ENCODE measurements around the gene ACCSL.

ACCSL gene

GRCh38 chr11:44010789-44011251, 37.0 kb upstream of the ACCSL start:
- no peak overlapping the region for H3K4me3 ChIP-seq (ENCODE audit: low read length)
- H3K27me3 ChIP-seq (ENCODE audit: control insufficient read depth, insufficient read depth, low read length): no peaks in the 10 kb centered on the region
- H3K27ac ChIP-seq (ENCODE audit: low read depth, low read length): no peak overlapping the region
- H3K9ac ChIP-seq (ENCODE audit: low read length): no peak overlapping the region
- H3K4me1 ChIP-seq (ENCODE audit: control insufficient read depth, insufficient read depth, low read length): no peaks in the 10 kb centered on the region
- H3K36me3 ChIP-seq (ENCODE audit: control insufficient read depth, insufficient read depth, low read length): no peaks in the 10 kb centered on the region

- Histone ChIP-seq H3K4me1 (ENCODE audit: control insufficient read depth, insufficient read depth, low read length) (no peaks in the 10 kb centered on the region), H3K36me3 (ENCODE audit: control insufficient read depth, insufficient read depth, low read length) (no peaks in the 10 kb centered on the region), H3K27ac (ENCODE audit: low read depth, low read length) (no peak overlapping the region)
Measured at GRCh38 chr11:44011797-44012196, 36.0 kb upstream of the ACCSL start.

GRCh38 chr11:44014968-44015623, 32.7 kb upstream of the ACCSL start:
- Histone ChIP-seq H3K9ac (ENCODE audit: low read length) (no peak overlapping the region), H3K27me3 (ENCODE audit: control insufficient read depth, insufficient read depth, low read length) (no peaks in the 10 kb centered on the region), H3K27ac (ENCODE audit: low read depth, low read length) (no peak overlapping the region), H3K4me3 (ENCODE audit: low read length) (no peak overlapping the region), H3K36me3 (ENCODE audit: control insufficient read depth, insufficient read depth, low read length) (no peaks in the 10 kb centered on the region), H3K4me1 (ENCODE audit: control insufficient read depth, insufficient read depth, low read length) (no peaks in the 10 kb centered on the region)

More at GRCh38 chr11:44011797-44012196, 36.0 kb upstream of the ACCSL start:
- Histone ChIP-seq H3K4me3 (ENCODE audit: low read length) (no peak overlapping the region), H3K27me3 (ENCODE audit: control insufficient read depth, insufficient read depth, low read length) (no peaks in the 10 kb centered on the region), H3K9ac (ENCODE audit: low read length) (no peak overlapping the region)

GRCh38 chr11:44015624-44016007, 32.2 kb upstream of the ACCSL start:
- Histone ChIP-seq H3K4me1 (ENCODE audit: control insufficient read depth, insufficient read depth, low read length) (no peaks in the 10 kb centered on the region), H3K4me3 (ENCODE audit: low read length) (no peak overlapping the region), H3K36me3 (ENCODE audit: control insufficient read depth, insufficient read depth, low read length) (no peaks in the 10 kb centered on the region), H3K9ac (ENCODE audit: low read length) (no peak overlapping the region), H3K27me3 (ENCODE audit: control insufficient read depth, insufficient read depth, low read length) (no peaks in the 10 kb centered on the region), H3K27ac (ENCODE audit: low read depth, low read length) (no peak overlapping the region)

- no peak overlapping the region for H3K27ac ChIP-seq (ENCODE audit: low read depth, low read length)
- H3K9ac ChIP-seq (ENCODE audit: low read length): no peak overlapping the region
Measured at GRCh38 chr11:44016131-44016530, 31.6 kb upstream of the ACCSL start.

GRCh38 chr11:44016546-44017442, 31.0 kb upstream of the ACCSL start:
- no peak overlapping the region for H3K27ac ChIP-seq (ENCODE audit: low read depth, low read length)
- H3K9ac ChIP-seq (ENCODE audit: low read length): no peak overlapping the region
- no peaks in the 10 kb centered on the region for H3K36me3 ChIP-seq (ENCODE audit: control insufficient read depth, insufficient read depth, low read length)
- H3K4me1 ChIP-seq (ENCODE audit: control insufficient read depth, insufficient read depth, low read length): no peaks in the 10 kb centered on the region
- no peaks in the 10 kb centered on the region for H3K27me3 ChIP-seq (ENCODE audit: control insufficient read depth, insufficient read depth, low read length)
- no peak overlapping the region for H3K4me3 ChIP-seq (ENCODE audit: low read length)

More at GRCh38 chr11:44016131-44016530, 31.6 kb upstream of the ACCSL start:
- Histone ChIP-seq H3K27me3 (ENCODE audit: control insufficient read depth, insufficient read depth, low read length) (no peaks in the 10 kb centered on the region), H3K4me1 (ENCODE audit: control insufficient read depth, insufficient read depth, low read length) (no peaks in the 10 kb centered on the region), H3K4me3 (ENCODE audit: low read length) (no peak overlapping the region), H3K36me3 (ENCODE audit: control insufficient read depth, insufficient read depth, low read length) (no peaks in the 10 kb centered on the region)

GRCh38 chr11:44017443-44018126, 30.2 kb upstream of the ACCSL start:
- no peak overlapping the region for H3K27ac ChIP-seq (ENCODE audit: low read depth, low read length)
- H3K9ac ChIP-seq (ENCODE audit: low read length): no peak overlapping the region
- no peaks in the 10 kb centered on the region for H3K4me1 ChIP-seq (ENCODE audit: control insufficient read depth, insufficient read depth, low read length)
- H3K27me3 ChIP-seq (ENCODE audit: control insufficient read depth, insufficient read depth, low read length): no peaks in the 10 kb centered on the region
- H3K4me3 ChIP-seq (ENCODE audit: low read length): no peak overlapping the region
- H3K36me3 ChIP-seq (ENCODE audit: control insufficient read depth, insufficient read depth, low read length): no peaks in the 10 kb centered on the region

- no peaks in the 10 kb centered on the region for H3K36me3 ChIP-seq (ENCODE audit: control insufficient read depth, insufficient read depth, low read length)
- H3K27ac ChIP-seq (ENCODE audit: low read depth, low read length): no peak overlapping the region
- no peak overlapping the region for H3K4me3 ChIP-seq (ENCODE audit: low read length)
- no peak overlapping the region for H3K9ac ChIP-seq (ENCODE audit: low read length)
- no peaks in the 10 kb centered on the region for H3K4me1 ChIP-seq (ENCODE audit: control insufficient read depth, insufficient read depth, low read length)
- no peaks in the 10 kb centered on the region for H3K27me3 ChIP-seq (ENCODE audit: control insufficient read depth, insufficient read depth, low read length)
Measured at GRCh38 chr11:44018127-44018521, 29.7 kb upstream of the ACCSL start.

GRCh38 chr11:44018829-44019228, 29.0 kb upstream of the ACCSL start:
- H3K36me3 ChIP-seq (ENCODE audit: control insufficient read depth, insufficient read depth, low read length): no peaks in the 10 kb centered on the region
- no peaks in the 10 kb centered on the region for H3K27me3 ChIP-seq (ENCODE audit: control insufficient read depth, insufficient read depth, low read length)
- no peak overlapping the region for H3K4me3 ChIP-seq (ENCODE audit: low read length)
- H3K4me1 ChIP-seq (ENCODE audit: control insufficient read depth, insufficient read depth, low read length): no peaks in the 10 kb centered on the region
- H3K9ac ChIP-seq (ENCODE audit: low read length): no peak overlapping the region
- H3K27ac ChIP-seq (ENCODE audit: low read depth, low read length): no peak overlapping the region

- no peaks in the 10 kb centered on the region for H3K27me3 ChIP-seq (ENCODE audit: control insufficient read depth, insufficient read depth, low read length)
- no peak overlapping the region for H3K4me3 ChIP-seq (ENCODE audit: low read length)
- H3K36me3 ChIP-seq (ENCODE audit: control insufficient read depth, insufficient read depth, low read length): no peaks in the 10 kb centered on the region
- H3K9ac ChIP-seq (ENCODE audit: low read length): no peak overlapping the region
- no peak overlapping the region for H3K27ac ChIP-seq (ENCODE audit: low read depth, low read length)
- H3K4me1 ChIP-seq (ENCODE audit: control insufficient read depth, insufficient read depth, low read length): no peaks in the 10 kb centered on the region
Measured at GRCh38 chr11:44024977-44025376, 22.8 kb upstream of the ACCSL start.

GRCh38 chr11:44025727-44026126, 22.1 kb upstream of the ACCSL start:
- no peaks in the 10 kb centered on the region for H3K36me3 ChIP-seq (ENCODE audit: control insufficient read depth, insufficient read depth, low read length)
- H3K27ac ChIP-seq (ENCODE audit: low read depth, low read length): no peak overlapping the region
- H3K4me1 ChIP-seq (ENCODE audit: control insufficient read depth, insufficient read depth, low read length): peaks cover 2% of the 10 kb centered on the region
- no peaks in the 10 kb centered on the region for H3K27me3 ChIP-seq (ENCODE audit: control insufficient read depth, insufficient read depth, low read length)
- no peak overlapping the region for H3K4me3 ChIP-seq (ENCODE audit: low read length)
- no peak overlapping the region for H3K9ac ChIP-seq (ENCODE audit: low read length)

- Histone ChIP-seq H3K4me1 (ENCODE audit: control insufficient read depth, insufficient read depth, low read length) (peaks cover 13% of the 10 kb centered on the region), H3K4me3 (ENCODE audit: low read length) (no peak overlapping the region), H3K9ac (ENCODE audit: low read length) (no peak overlapping the region), H3K27ac (ENCODE audit: low read depth, low read length) (no peak overlapping the region), H3K36me3 (ENCODE audit: control insufficient read depth, insufficient read depth, low read length) (no peaks in the 10 kb centered on the region), H3K27me3 (ENCODE audit: control insufficient read depth, insufficient read depth, low read length) (no peaks in the 10 kb centered on the region)
Measured at GRCh38 chr11:44028401-44028800, 19.4 kb upstream of the ACCSL start.

All from rectal smooth muscle tissue (tissue), 1 donor.